ENCODE measurements around the gene OR2W3. TPM values are rescaled to one million over a fixed set of nuclear protein-coding genes. Genes with fewer than 3 reads are reported as not detected.

OR2W3 gene
- total and polyA plus RNA-seq, 10 donors, result 0.29 to 11.2 (median 2.8) TPM; not detected in 2

DNA sequence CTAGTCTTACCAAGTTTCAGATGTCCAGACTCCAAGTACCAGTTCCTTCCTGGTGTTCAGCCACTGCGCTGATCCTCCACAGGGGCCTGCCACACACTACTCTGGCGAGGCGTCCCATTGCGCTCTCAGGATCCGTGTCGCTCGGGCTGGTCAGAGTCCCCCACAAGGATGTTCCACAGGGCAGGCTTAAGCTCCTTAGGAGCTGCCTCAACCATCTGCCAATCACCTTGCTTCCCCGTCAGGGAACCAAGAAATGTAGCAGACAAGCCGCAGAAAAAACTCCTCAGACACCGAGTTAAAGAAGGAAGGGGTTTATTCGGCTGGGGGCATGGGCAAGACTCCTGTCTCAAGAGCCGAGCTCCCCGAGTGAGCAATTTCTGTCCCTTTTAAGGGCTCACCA is 9.8 kb downstream of the OR2W3 start:
- DNase-seq, result no peak
- Histone ChIP-seq H3K27ac (no peak overlapping the region), H3K36me3 (no peaks in the 10 kb centered on the region), H3K27me3 (replicated peaks in 1 of 7) (no peaks in the 10 kb centered on the region), H3K9me3 (peaks cover 0 to 16% (median 7%) of the 10 kb centered on the region in 8 donors), H3K4me3 (no peak overlapping the region), H3K4me1 (peaks cover 0 to 19% (median 3%) of the 10 kb centered on the region in 6 donors)
- 80 to 89% (median 84%) methylated on average over 13 of the region's 13 CpGs for WGBS, 5 donors
- TF ChIP-seq, protein P1, sequence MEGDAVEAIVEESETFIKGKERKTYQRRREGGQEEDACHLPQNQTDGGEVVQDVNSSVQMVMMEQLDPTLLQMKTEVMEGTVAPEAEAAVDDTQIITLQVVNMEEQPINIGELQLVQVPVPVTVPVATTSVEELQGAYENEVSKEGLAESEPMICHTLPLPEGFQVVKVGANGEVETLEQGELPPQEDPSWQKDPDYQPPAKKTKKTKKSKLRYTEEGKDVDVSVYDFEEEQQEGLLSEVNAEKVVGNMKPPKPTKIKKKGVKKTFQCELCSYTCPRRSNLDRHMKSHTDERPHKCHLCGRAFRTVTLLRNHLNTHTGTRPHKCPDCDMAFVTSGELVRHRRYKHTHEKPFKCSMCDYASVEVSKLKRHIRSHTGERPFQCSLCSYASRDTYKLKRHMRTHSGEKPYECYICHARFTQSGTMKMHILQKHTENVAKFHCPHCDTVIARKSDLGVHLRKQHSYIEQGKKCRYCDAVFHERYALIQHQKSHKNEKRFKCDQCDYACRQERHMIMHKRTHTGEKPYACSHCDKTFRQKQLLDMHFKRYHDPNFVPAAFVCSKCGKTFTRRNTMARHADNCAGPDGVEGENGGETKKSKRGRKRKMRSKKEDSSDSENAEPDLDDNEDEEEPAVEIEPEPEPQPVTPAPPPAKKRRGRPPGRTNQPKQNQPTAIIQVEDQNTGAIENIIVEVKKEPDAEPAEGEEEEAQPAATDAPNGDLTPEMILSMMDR (IDR thresholded peaks at IDR 0.05 in 8 of 11, conservative IDR thresholded peaks at IDR 0.05 in 3 of 11), result no peak
- TF ChIP-seq POLR2AphosphoS5 (IDR thresholded peaks at IDR 0.05) (no peak), POLR2A (IDR thresholded peaks at IDR 0.05) (no peak)
- intact Hi-C loops (cut with DNase I; ENCODE audit: low total_unique reads), result no loop called here

DNA sequence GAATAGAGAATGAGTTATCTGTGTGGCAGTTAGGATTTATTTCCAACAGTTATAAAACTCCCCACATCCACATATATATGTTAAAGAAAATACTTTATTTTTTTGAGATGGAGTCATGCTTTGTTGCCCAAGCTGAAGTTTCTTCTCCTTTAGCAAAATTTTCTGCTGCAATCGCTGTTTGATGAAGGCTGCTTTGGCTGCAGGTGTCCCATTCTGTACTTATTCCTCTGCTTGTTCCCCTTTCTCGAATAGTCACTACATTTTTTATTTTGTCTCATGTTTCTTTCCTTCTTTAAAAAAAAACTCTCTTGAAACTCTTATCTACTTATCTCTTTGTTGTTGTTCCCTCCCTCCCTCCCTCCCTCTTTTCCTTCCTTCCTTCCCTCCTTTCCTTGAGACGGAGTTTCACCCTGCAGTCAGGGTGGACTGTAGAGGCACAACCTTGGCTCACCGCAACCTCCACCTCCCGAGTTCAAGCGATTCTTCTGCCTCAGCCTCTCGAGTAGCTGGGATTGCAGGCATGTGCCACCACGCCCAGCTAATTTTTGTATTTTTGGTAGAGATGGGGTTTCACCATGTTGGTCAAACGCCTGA is 10.6 kb downstream of the OR2W3 start:
- Histone ChIP-seq H3K27ac (peak overlapping the region; percentile 32 to 82 (median 69)), H3K36me3 (no peaks in the 10 kb centered on the region), H3K4me1 (peaks cover 0 to 19% (median 3%) of the 10 kb centered on the region in 6 donors), H3K27me3 (replicated peaks in 1 of 7) (no peaks in the 10 kb centered on the region), H3K4me3 (peak overlapping the region; percentile 15 to 68 (median 28)), H3K9me3 (peaks cover 0 to 15% (median 7%) of the 10 kb centered on the region in 8 donors)
- no peak for DNase-seq
- no peak for TF ChIP-seq POLR2AphosphoS5 (IDR thresholded peaks at IDR 0.05)
- TF ChIP-seq, protein P1 (IDR thresholded peaks at IDR 0.05 in 8 of 11, conservative IDR thresholded peaks at IDR 0.05 in 3 of 11), result no peak
- intact Hi-C loops (cut with DNase I; ENCODE audit: low total_unique reads), result no loop called here
- 15 to 28% (median 17%) methylated on average over 9 of the region's 9 CpGs for WGBS, 5 donors

DNA sequence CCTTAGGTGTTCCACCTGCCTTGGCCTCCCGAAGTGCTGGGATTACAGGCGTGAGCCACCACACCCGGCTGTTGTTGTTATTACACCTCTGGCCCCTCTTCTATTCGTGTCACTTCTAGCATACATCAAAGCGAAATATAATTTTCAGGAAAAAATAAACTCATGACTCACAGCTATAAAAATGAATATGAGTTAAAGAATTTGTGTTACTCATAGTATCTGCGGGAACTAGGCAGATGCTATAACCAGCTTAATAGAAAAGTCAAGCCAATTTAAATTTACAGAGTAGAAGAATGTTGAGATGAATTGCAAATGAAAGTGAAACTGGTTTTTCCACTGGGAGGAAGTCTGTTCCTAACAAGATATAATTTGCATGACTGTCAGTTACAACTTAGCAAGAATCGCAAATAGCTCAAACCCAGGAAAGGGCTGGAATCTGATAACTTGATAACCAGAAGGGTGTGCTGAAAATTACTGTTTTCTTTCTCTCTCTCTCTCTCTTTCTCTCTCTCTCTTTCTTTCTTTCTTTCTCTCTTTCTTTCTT is 11.2 kb downstream of the OR2W3 start:
- intact Hi-C loops (cut with DNase I; ENCODE audit: low total_unique reads), result no loop called here
- DNase-seq, result no peak
- Histone ChIP-seq H3K4me3 (peak overlapping the region; percentile 15 to 68 (median 28)), H3K27me3 (replicated peaks in 1 of 7) (no peaks in the 10 kb centered on the region), H3K27ac (peak overlapping the region; percentile 32 to 82 (median 69)), H3K4me1 (peaks cover 0 to 19% (median 3%) of the 10 kb centered on the region in 6 donors), H3K9me3 (peaks cover 0 to 14% (median 7%) of the 10 kb centered on the region in 8 donors), H3K36me3 (no peaks in the 10 kb centered on the region)
- WGBS, 5 donors, result 6 to 17% (median 10%) methylated on average over 7 of the region's 7 CpGs
- TF ChIP-seq POLR2AphosphoS5 (IDR thresholded peaks at IDR 0.05) (no peak), POLR2A (IDR thresholded peaks at IDR 0.05) (no peak)
- TF ChIP-seq, protein P1 (IDR thresholded peaks at IDR 0.05 in 8 of 11, conservative IDR thresholded peaks at IDR 0.05 in 3 of 11), result no peak

DNA sequence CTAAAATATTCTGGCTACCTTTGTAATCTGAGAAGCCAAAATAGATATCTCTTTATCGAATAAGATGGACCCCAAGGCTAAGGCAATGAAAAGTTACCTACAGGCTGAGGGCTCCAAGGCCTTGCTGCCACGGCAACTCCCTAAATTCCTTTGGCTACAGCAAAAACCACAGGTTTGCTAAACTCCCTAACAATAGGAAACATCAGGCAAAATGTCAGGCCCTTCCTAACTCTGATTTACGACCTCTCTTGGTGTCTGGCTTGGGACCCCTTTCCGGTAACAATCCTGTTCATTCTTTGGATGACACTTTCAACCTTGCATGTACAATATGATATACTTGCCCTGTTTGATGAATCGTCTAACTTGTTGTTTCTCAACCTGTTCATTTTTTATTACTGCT is 13.4 kb downstream of the OR2W3 start:
- Histone ChIP-seq H3K9me3 (peaks cover 0 to 14% (median 7%) of the 10 kb centered on the region in 8 donors), H3K27ac (no peak overlapping the region), H3K4me1 (peaks cover 0 to 19% (median 3%) of the 10 kb centered on the region in 6 donors), H3K36me3 (no peaks in the 10 kb centered on the region), H3K4me3 (no peak overlapping the region), H3K27me3 (replicated peaks in 1 of 7) (no peaks in the 10 kb centered on the region)
- no peak for DNase-seq
- TF ChIP-seq POLR2A (IDR thresholded peaks at IDR 0.05), result no peak
- TF ChIP-seq, protein P1 (IDR thresholded peaks at IDR 0.05 in 8 of 11, conservative IDR thresholded peaks at IDR 0.05 in 3 of 11), result no peak
- TF ChIP-seq POLR2AphosphoS5 (IDR thresholded peaks at IDR 0.05), result no peak
- WGBS, 5 donors, result 43 to 64% (median 58%) methylated on average over 5 of the region's 5 CpGs
- intact Hi-C loops (cut with DNase I; ENCODE audit: low total_unique reads), result no loop called here

Data from spleen (tissue), 11 donors.